Omental fat pad (tissue), 4 donors: ENCODE measurements around the gene CUBN. TPM values are rescaled to one million over a fixed set of nuclear protein-coding genes. Genes with fewer than 3 reads are reported as not detected.

ENCODE experiments used
- ATAC-seq: fragments of 150-250 bp; one replicate; pipeline ENCODE4 v1.9.1; 2016; ENCODE audit warnings: mild to moderate bottlenecking, moderate library complexity; ENCODE audit not compliant: low FRiP score
- DNase-seq: peaks from one replicate; pipeline ENCODE4 v3.0.0-alpha.2; 2019; ENCODE audit warnings: low spot score
- total RNA-seq, 4 donors: library from RNA; depleted of rRNA; stranded (reverse); fragments of >200 nt; gene quantifications; one replicate each; pipeline ENCODE4 v1.1.0, GENCODE V29; 2016
- TF ChIP-seq, protein P1 (sequence below), 3 donors: fragments of 450-650 bp; IDR thresholded peaks; one replicate each; pipeline ENCODE4 v1.5.1; 2016 to 2017; ENCODE audit warnings: antibody characterized with exemption in 3 of 3, mild to moderate bottlenecking in 3 of 3, moderate library complexity in 2 of 3

Gene CUBN
- total RNA-seq, 4 donors from 2014 or later: 1.6 to 4.5 (median 2.2) TPM

DNA sequence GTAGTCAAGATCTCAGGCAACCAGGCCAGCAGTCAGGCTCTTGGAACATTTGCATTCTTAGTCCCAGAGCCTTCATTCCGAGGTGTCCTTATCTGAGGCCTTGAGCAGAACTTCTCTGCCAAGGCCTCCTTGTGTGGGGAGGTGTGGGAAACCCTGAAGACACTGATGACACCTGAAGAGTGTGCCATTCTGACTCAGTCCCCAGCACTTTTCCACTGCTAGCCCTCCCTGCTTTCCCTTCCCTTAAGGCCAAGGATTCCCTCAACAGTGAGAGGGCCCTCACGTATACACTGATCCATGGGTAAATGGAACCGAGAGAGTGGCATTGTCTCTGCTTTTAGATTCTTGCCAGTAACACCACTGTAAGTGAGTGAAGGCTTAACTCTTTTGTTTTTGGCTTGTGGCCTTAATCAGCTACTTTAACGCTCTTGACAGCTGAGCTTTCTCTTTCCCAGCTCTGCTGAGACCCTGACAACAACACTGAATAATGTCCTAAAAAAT is 41.6 kb upstream of the CUBN start:
- no peak for ATAC-seq
- TF ChIP-seq, protein P1, sequence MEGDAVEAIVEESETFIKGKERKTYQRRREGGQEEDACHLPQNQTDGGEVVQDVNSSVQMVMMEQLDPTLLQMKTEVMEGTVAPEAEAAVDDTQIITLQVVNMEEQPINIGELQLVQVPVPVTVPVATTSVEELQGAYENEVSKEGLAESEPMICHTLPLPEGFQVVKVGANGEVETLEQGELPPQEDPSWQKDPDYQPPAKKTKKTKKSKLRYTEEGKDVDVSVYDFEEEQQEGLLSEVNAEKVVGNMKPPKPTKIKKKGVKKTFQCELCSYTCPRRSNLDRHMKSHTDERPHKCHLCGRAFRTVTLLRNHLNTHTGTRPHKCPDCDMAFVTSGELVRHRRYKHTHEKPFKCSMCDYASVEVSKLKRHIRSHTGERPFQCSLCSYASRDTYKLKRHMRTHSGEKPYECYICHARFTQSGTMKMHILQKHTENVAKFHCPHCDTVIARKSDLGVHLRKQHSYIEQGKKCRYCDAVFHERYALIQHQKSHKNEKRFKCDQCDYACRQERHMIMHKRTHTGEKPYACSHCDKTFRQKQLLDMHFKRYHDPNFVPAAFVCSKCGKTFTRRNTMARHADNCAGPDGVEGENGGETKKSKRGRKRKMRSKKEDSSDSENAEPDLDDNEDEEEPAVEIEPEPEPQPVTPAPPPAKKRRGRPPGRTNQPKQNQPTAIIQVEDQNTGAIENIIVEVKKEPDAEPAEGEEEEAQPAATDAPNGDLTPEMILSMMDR (IDR thresholded peaks at IDR 0.05): no peak
- no peak for DNase-seq

DNA sequence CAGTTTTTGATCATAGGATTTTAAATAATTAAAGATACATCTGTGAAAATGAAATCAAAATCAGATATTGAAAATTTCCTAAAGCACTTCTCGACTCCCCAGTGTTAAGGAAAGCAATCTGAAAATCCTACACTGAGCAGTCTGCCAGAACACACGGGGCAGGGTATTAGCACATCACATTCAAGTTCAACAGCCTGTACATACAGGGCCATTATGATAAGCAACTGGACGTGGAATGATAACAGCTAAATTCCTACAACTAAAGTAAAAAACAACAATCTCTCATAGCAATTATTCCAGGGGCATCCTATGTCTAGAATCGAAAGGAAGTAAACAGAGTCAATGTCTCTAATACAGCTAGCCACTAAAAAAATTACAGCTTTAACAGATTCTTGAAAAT is 40.2 kb upstream of the CUBN start:
- ATAC-seq: no peak
- no peak for DNase-seq
- TF ChIP-seq, protein P1 (IDR thresholded peaks at IDR 0.05): no peak

DNA sequence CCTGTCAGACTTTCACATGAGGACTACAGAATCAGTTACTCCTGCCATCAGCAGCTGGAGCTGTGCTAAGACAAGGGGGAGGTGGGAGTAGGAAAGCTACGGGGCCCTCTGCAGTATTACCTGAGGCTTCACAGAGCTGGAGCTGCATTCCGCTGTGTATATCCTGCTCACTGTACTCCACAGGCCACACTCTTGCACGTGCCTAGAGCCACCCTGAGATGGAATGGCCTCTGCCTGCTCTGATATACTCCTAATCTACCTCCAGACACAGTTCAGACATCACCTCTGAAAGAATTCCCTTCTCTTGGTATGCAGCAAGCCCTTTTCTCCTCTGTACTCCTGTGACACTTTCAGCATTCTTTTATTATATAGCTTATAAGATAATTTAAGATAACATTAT is 37.1 kb upstream of the CUBN start:
- no peak for DNase-seq
- no peak for ATAC-seq
- TF ChIP-seq, protein P1 (IDR thresholded peaks at IDR 0.05): no peak

DNA sequence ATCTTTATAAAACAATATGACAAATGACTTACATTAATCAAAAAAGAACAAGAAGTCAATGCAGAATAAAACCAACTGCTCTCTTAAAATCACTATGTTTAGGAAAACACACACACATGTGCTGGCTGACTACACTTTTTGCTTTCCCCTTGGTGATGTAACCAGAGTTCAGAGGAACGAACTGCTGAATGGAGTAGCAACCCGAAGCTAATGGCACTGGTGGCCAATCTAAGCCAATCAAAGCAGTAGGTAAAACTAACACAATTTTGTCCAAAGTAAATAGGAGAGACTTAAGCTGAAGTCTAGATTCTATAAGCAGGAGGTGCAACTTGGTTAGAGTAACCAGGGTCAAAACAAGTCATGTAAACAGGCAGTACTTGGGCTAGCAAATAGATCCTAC is 33.2 kb upstream of the CUBN start:
- TF ChIP-seq, protein P1 (IDR thresholded peaks at IDR 0.05): no peak
- ATAC-seq (no peak), DNase-seq (no peak)

DNA sequence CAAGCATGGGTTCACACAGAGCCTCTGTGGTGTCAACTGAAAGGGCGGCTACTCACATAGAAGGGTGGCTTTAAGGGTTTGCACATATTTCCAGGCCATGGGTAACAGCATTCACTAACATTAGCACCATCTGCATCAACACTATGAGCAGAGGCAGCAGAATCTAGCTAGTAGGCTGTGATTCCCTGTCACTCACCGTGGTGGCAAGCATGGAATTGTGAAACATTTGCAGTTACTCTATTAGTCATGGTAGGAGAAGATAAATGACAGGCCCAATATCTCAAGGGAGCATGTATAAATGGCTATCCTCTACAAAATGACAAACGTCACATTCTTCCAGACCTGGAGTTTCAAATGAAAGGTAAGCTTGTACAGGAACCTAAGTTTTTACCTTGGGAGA is 32.2 kb upstream of the CUBN start:
- no peak for DNase-seq
- ATAC-seq: no peak
- TF ChIP-seq, protein P1 (IDR thresholded peaks at IDR 0.05): no peak

DNA sequence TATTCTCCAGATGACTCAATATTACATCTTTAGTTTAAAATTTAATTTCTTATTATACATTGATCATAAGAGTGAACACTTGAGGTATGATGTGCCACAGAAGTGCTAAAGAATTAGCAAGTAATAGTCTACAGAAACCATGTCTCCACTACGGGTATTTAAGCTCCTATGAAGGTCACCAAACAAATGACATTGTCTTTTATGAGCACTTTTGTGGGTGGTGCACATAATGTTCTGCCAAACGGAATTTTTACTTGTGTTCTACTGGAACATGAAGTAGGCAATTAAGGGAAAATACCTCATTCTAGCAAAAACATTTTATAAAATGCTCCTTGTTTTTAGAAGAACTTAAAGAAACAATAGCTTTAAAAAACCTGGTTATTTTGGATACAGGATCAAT is 27.4 kb upstream of the CUBN start:
- ATAC-seq (no peak), DNase-seq (no peak)
- TF ChIP-seq, protein P1 (IDR thresholded peaks at IDR 0.05): no peak

DNA sequence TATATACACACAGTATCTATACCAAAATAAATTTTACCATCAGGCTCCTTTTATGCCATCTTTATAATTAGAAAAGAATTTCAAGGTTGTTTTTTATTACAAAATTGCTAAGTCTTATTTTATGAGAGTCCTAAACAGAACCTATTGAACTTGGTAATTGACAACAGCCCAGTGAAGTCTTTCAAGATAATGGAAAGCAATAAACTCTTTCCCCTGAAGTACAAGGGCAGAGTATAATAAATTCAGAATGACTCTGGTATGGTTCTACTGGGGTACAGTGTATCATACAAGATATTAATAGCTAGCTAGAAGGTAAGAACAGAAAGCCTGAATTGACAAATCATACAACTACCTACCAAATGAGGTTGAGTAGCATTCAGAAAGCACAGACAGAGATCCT is 26.2 kb upstream of the CUBN start:
- TF ChIP-seq, protein P1 (IDR thresholded peaks at IDR 0.05): no peak
- DNase-seq (no peak), ATAC-seq (no peak)
